Activated gamma-delta T cell treated with Interleukin-2 at 50 U/mL for 16 hours (primary cell): ENCODE measurements around the gene PHYKPL.

ENCODE experiments used
- DNase-seq: peaks from one replicate; pipeline ENCODE4 v3.0.0-alpha.2; 2020

PHYKPL gene

GRCh38 chr5:178221853-178222252 lies 10.7 kb downstream of the PHYKPL start:
- no peak for DNase-seq

DNA sequence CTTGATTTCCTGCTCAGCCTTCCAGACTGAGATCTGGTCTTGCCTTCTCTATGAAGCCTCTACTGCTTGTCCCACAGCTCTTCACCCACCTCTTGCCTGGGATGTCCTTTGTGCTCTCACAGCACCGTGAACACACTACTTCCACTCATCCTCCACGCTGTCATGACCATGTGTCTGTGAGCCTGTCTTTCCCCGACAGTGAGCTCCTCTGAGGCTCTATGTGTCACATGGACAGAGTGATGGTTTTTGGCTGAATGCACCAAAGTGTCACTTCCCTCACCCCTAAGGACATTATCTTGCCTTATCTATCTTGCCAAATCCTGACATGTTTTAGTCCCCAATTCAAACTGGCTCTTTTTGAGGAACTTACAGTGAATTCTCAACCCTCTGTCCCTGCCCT lies 11.3 kb downstream of the PHYKPL start:
- DNase-seq: no peak

- DNase-seq: no peak
Observed at GRCh38 chr5:178218827-178219226, 13.8 kb downstream of the PHYKPL start.

- DNase-seq: no peak
Observed at GRCh38 chr5:178218237-178218776, 14.3 kb downstream of the PHYKPL start.

DNA sequence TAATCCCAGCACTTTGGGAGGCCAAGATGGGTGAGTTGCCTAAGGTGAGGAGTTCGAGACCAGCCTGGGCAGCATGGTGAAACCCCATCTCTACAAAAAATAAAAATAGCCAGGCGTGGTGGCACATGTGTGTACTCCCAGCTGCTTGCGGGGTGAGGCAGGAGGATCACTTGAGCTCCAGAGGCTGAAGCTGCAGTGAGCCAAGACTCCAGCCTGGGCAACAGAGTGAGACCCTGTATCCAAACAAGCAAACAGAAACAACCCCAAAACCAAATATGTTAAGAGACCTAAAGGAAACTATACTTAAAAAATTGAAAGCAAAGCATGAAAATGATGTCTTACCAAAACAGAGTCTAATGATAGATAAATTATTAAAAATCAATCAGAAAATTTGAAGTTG lies 15.8 kb downstream of the PHYKPL start:
- DNase-seq: no peak

DNA sequence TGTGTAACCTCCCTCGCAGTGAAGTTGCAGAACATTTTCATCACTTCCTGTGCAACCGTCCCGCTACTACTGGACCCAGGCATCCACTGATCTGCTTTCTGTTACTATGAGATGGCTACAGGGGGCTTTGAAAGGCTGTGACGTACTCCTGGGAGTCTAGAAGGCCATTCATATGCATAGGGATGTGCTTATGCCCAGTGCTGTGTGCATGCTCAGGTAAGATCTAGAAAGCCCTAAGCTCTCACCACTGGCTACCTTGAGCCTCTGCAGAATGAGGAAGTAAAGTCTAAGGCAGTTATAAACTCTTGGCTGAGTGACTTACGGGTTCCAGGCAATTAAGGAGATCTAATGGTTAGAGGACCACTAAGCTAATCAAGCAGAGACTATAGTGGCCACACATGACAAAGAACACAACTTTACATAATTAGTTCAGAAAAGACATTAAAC lies 16.5 kb downstream of the PHYKPL start:
- DNase-seq: no peak

DNA sequence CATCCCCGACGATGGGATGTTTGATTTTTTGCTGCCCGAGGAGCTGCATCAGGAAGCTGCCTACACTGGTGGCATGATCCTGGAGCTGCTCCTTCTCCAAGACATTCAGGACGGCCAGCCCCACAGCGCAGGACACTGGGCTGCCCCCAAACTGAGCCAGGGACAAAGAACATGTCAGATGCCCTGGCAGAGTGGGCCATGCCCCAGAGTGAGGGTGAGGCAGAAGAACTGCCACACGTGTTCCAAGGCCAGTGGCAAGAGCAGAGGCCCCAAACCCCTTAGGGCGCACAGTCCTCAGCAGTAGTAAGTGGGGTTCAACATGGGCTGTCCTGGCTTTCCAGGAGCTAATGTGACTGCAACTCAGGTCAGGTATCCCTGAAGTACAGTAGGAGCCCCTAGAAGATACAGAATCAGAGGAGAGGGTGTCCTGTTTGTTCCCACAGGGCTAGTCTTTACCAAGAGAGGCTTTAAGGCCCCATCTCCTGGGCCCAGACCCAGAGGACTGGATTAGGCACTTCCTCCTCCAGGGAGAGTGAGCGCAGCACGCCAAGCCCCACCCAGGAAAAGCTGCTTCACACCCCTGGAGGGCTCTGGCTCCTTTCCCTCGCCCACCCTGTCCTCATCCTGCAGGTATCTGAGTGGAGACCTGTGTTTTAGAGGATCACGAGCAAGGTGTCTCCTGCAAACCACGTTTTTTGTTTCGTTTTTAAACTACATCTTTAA lies 17.2 kb downstream of the PHYKPL start:
- DNase-seq: no peak

DNA sequence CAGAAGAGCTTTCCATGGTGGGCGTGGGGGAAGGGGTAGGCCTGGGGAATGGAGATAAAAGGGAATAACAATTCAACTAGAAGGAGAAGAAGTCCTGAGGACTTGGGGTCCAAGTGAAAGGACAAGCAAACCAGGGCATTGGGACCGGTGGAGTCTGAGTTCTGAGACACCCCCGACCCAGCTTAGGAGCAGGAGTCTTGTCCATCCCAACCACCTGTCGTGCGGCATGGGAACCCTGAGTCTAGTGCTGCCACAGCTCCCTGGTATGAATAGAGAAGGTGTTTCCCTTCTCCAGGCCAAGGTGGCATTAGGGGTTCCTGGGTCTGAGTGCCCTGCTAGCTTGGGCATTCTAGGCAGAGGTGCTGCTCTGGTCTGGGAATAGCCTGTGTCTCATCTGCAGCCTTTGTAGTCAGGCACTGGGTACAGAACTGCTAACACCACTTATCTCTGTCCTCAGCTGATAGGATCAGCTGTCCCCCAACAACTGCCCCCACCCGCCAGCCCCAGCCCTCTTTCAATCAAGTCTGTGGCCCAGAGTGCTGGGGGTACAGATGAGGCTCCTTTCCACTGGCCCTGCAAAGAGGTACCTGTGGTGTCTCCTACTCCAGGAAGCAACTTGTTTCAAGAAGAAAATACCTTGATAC lies 18.3 kb downstream of the PHYKPL start:
- DNase-seq: no peak

DNA sequence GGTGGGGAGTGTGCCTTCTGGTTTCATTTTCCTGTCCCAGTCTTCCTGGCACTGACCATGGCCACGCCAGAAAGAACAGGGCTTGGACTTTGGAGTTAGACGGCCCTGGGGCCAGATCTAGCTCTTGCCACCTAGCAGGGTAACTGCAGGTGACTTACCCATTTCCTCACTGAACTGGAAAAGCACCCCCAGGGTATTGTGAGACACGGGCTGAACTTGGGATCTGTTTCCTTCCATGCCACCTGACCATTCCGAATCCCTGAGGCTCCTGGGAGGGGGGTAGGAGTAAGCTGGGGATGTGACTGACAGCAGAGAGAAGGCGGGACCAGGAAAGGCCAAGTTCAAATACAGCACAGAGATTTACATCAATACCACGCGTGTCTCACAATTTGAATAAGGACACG lies 18.9 kb downstream of the PHYKPL start:
- DNase-seq: no peak

- DNase-seq: no peak
Observed at GRCh38 chr5:178213003-178213461, 19.6 kb downstream of the PHYKPL start.

DNA sequence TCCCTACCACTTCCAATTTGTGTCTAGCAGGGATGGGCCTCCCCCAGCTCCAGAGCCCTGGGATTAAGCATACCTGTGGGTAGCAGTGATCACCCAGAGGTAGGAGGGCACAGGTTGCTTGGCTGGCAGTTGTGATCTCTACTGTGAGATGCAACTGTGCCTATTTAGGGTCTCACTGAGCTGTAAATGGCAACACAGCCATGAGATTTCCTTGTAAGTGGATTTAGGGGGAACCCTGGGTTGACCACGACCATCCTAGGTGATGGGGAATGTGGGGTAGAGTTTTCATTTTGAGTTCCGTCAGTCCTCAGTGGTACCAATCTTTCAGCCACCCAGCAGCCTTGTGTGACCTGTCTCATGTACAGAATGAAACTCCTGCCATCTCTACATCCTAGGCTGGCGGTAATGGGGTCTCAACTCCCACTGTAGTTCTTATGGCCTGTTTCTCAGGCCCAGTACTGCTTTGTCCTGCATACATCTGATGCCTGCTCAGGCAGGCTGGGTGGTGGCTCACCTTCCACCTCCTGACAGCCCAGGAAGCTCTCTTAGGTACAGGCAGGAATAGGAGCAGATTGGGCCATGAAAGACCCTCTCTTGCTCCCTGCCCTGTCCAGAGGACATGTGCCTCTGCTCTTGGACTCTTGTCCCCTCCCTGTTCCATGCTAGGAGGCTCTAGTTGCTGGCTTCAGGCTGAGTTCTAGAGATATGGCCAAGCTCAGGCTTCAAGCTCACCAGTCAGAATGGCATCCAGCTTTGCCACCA lies 20.2 kb downstream of the PHYKPL start:
- DNase-seq: no peak

DNA sequence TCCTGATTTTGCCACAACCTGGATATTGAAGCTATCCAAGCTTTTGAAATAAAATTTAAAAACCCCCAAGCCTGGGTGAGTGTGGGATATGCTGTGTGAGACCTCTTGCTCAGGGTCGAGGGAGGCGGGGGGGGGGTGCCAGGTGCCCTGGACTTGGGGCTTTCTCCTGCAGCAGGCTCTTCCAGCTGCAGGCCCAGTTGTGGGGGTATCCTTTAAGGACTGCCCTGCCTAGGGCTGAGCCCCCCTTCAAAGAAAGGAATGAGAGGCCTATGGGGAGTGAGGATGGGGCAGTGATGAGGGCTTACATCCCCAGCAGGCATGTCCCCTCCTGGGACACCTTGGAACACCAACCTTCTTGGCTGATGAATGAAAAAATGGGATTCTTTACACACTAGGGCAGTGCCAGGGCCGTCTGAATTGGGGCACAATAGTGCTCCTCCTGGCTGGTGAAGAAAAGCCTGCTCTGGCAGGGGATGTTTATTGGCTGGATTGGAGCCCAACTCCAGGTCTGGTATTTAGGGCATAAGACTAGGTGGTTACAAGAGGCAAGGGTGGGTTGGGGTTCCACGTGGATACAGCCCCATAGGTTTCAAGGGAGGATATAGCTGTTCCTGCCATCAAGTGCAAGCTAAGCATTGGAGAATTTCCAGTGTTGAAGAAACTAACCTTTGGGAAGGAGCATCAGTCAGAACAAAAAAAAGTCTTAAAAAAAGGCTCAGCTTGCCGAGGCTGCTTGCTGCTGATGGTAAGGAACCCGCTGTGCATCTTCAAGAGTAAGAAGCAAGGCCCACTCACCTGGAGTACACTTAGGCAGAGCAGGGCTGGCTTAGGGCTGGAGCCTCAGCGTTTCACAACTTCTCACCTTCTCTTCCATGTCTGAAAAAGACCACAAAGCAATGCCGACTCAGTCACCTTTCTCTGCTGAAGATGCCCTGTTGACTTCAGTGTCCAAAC lies 21.2 kb downstream of the PHYKPL start:
- no peak for DNase-seq

DNA sequence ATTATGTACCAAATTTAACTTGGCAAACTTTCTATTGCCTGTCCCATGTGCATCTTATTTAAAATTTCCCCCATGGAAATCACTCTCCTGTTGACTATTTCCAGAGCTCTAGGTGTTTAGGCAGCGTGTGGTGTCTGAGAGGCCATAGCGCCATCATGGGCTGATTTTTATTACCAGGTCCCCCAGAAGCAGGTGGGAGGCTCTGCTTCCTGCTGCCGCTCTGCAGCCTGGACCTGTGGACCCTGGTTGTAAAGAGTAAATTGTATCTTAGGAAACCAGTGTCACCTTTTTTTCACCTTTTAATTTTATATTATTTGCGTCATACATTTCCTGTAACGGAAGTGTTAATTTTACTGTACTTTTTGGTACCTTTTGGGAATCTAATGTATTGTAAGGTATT lies 21.9 kb downstream of the PHYKPL start:
- DNase-seq: no peak

DNA sequence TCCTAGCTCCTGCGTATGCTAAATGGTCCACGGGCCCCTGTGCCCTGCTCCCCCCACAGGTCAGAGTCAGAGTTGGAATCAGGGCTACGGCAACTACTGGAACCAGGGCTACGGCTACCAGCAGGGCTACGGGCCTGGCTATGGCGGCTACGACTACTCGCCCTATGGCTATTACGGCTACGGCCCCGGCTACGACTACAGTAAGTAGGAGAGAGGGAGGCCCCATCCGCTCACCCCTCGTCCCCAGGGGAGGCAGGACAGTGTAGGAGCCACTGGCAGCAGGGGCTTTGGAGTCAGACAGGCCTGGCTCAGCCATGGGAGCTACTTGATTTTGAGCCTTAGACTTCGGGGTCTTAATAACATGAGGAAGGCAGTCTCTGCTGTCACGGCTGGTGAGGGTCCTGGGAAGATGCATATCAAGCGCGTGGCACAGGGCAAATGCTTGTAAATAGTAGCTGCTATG lies 22.5 kb downstream of the PHYKPL start:
- DNase-seq: no peak

GRCh38 chr5:178209334-178210072 lies 23.1 kb downstream of the PHYKPL start:
- no peak for DNase-seq

- DNase-seq: no peak
Observed at GRCh38 chr5:178208540-178209227, 23.9 kb downstream of the PHYKPL start.

DNA sequence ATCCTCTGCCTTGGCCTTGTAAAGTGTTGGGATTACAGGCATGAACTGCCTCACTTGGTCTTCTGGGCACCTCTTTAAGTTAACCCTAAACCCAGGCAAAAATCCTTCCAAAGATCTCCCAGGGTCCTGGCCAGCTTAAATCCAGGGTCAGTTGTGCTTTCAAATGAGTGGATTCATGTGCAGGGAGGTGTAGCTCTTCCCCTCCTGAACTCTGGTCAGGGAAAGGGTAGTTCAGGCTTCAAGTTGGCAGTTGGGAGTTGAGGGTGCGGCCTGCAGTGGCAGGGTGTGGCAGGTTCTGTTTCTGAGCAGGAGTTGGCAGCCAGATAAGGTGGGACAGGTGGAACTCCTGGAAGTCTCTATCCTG lies 24.7 kb downstream of the PHYKPL start:
- no peak for DNase-seq

DNA sequence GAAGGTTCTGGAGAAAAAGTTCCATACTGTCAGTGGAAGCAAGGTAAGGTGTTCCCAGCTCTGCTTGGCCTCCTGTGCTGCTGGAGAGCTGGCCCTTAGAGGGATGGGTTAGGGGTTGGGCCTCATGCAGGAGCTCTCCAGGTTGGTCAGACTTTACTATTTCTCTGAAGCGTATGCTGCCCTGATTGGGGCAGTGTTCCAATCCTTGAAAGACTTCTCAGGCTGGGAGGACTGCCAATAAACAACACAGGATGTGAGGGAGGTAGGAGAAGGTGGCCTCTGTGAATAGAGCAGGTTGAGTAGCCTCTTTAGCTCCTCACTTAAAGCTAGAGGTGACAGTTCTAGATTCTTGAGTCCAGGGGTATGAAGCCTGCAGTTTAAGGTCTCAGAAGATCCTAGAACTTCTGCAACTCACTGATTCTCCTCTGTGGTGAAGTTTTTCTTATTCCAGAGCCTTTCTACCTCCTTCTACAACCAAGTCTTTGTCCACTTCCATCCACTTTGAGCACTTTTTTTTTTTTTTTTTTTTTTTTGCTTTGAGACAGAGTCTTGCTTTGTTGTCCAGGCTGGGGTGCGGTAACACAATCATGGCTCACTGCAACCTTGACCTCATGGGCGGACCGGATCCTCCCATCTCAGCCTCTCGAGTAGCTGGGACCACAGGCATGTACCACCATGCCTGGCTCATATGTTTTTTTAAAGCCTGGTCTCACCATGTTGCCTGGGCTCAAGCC lies 25.3 kb downstream of the PHYKPL start:
- no peak for DNase-seq

DNA sequence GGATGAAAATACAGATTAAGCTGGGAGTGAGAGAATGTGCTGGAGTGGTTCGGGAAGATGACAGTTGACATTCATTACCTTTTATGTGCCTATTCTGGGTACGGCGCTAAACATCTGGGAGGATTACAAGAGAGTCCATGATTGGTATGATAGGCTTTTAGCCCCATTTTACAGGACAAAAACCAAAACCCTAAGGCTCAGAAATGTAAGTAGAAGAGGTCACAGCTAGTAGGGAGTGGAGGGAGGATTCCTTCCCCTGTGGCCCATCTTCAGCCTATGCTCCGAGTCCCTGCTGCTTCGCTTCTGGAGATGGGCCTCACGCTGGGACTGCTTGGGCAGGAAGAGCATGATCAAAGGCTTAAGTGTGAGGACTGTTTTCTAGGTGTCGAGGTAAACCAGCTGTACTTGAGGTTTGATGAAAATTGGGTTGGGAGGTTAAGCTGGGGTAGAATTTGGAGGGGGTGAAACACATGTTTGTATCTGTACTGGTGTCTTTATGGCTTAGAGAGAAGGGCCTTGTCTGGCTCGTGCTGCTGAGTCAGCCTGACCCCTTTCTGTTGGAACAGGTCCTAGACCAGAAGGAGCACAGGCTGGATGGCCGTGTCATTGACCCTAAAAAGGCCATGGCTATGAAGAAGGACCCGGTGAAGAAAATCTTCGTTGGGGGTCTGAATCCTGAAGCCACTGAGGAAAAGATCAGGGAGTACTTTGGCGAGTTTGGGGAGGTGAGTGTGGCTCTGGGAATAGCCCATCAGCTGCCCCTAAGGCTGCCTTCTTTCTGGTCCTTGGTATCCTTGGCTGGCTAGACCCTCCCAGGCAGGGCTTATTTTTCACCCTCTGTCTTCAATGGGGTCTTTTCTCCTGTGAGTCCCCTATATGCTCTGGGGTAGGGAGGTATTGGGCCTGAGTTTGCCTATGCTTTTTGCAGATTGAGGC lies 26.2 kb downstream of the PHYKPL start:
- no peak for DNase-seq
